H1 (cell line): ENCODE data around the gene ING5. TPM values are rescaled to one million over a fixed set of nuclear protein-coding genes. Genes with fewer than 3 reads are reported as not detected.

Experiments used
- CTCF ChIA-PET: fragments of 300-600 bp; sonication (Branson Sonifier 250); formaldehyde crosslinking; loops from one replicate; lab custom pipeline; 2021; ENCODE audit not compliant: partially characterized antibody; lab: Charles Lee
- POLR2A ChIA-PET: fragments of 300-600 bp; sonication (Branson Sonifier 250); formaldehyde crosslinking; loops from one replicate; lab custom pipeline; 2021; ENCODE audit warnings: inconsistent platforms; ENCODE audit not compliant: partially characterized antibody; lab: Charles Lee
- DNase-seq, 2 experiments: peaks; one replicate each; pipeline versions ENCODE4 v3.0.0 to v3.0.0-alpha.2; 2010 to 2022; ENCODE audit warnings: low spot score in 2 of 2, low read depth in 1 of 2, mixed read lengths in 1 of 2
- FAIRE-seq: peaks from 2 replicates; lab custom pipeline; 2011; peaks lifted over from hg19 to GRCh38; lab: Jason Lieb, UNC
- H2AFZ ChIP-seq: 2 replicates; pipeline ENCODE4 v1.8.1; 2012; ENCODE audit warnings: low read length, inconsistent platforms
- H2AK5ac ChIP-seq: 2 replicates; pipeline ENCODE4 v1.6.1; 2013; ENCODE audit warnings: low read depth, low read length
- H2BK120ac ChIP-seq: replicated peaks from 2 replicates; pipeline ENCODE3; 2013; ENCODE audit warnings: low read depth, low read length, inconsistent platforms
- H2BK12ac ChIP-seq: 2 replicates; pipeline ENCODE4 v1.6.1; 2013; ENCODE audit warnings: low read depth, low read length
- H2BK15ac ChIP-seq: 2 replicates; pipeline ENCODE4 v1.6.1; 2013; ENCODE audit warnings: low read length
- H2BK20ac ChIP-seq: 2 replicates; pipeline ENCODE4 v1.6.1; 2013; ENCODE audit warnings: low read length
- H2BK5ac ChIP-seq: 2 replicates; pipeline ENCODE4 v1.6.1; 2013; ENCODE audit warnings: low read depth, low read length
- H3K14ac ChIP-seq: 2 replicates; pipeline ENCODE4 v1.6.1; 2013; ENCODE audit warnings: inconsistent platforms; ENCODE audit not compliant: insufficient read length
- H3K18ac ChIP-seq: 2 replicates; pipeline ENCODE4 v1.6.1; 2013; ENCODE audit warnings: low read length; ENCODE audit errors: extremely low read depth
- H3K23ac ChIP-seq: 2 replicates; pipeline ENCODE4 v1.6.1; 2013; ENCODE audit warnings: inconsistent platforms; ENCODE audit not compliant: insufficient read length
- H3K23me2 ChIP-seq: 2 replicates; pipeline ENCODE4 v1.6.1; 2013; ENCODE audit warnings: low read depth, low read length
- H3K27ac ChIP-seq: 2 replicates; pipeline ENCODE4 v1.6.1; 2011; ENCODE audit warnings: low read depth, low read length, inconsistent platforms
- H3K27me3 ChIP-seq, 4 experiments: replicated peaks in 1 of 4; 1 replicate in 1 of 4; 2 replicates in 3 of 4; pipeline versions ENCODE4 v1.6.1 to v1.8.1; 2011 to 2013; ENCODE audit warnings: low read length in 3 of 4, mild to moderate bottlenecking in 3 of 4, inconsistent platforms in 2 of 4, mixed read lengths in 2 of 4, moderate library complexity in 1 of 4; ENCODE audit not compliant: control insufficient read depth in 3 of 4, insufficient read depth in 3 of 4; ENCODE audit errors: extremely low read depth in 1 of 4
- H3K36me3 ChIP-seq, 4 experiments: 2 replicates each; pipeline versions ENCODE4 v1.6.1 to v1.8.1; 2011 to 2013; ENCODE audit warnings: mild to moderate bottlenecking in 4 of 4, low read length in 3 of 4, moderate library complexity in 2 of 4, control low read depth in 1 of 4, inconsistent platforms in 1 of 4; ENCODE audit not compliant: insufficient read depth in 4 of 4, control insufficient read depth in 2 of 4
- H3K4ac ChIP-seq: replicated peaks from 2 replicates; pipeline ENCODE3; 2013; ENCODE audit warnings: low read length, low read depth, mixed read lengths, inconsistent platforms; ENCODE audit not compliant: insufficient read length
- H3K4me1 ChIP-seq, 4 experiments: replicated peaks in 1 of 4; 1 replicate in 1 of 4; 2 replicates in 3 of 4; pipeline versions ENCODE4 v1.6.1 to v1.8.1; 2011 to 2013; ENCODE audit warnings: low read length in 3 of 4, inconsistent platforms in 2 of 4, mixed read lengths in 1 of 4; ENCODE audit not compliant: insufficient read depth in 4 of 4, control insufficient read depth in 3 of 4
- H3K4me2 ChIP-seq, 2 experiments: 2 replicates each; pipeline versions ENCODE4 v1.6.1 to v1.8.1; 2011 to 2013; ENCODE audit warnings: low read depth in 2 of 2, low read length in 2 of 2, control low read depth in 1 of 2, inconsistent platforms in 1 of 2, mild to moderate bottlenecking in 1 of 2; ENCODE audit not compliant: insufficient read depth in 1 of 2
- H3K4me3 ChIP-seq, 4 experiments: fragments of 200-600, 300-600 bp in 1 of 4; sonication (generic), shearing (Covaris generic), sonication (Bioruptor Twin) in 1 of 4; 2 replicates each; pipeline versions ENCODE4 v1.5.1 to v1.8.1; 2011 to 2016; ENCODE audit warnings: low read length in 4 of 4, low read depth in 3 of 4, control low read depth in 2 of 4, inconsistent platforms in 2 of 4, mild to moderate bottlenecking in 2 of 4, mixed read lengths in 1 of 4, moderate library complexity in 1 of 4; ENCODE audit not compliant: insufficient read depth in 2 of 4; ENCODE audit errors: extremely low read depth in 1 of 4
- H3K56ac ChIP-seq: replicated peaks from 2 replicates; pipeline ENCODE3; 2013; ENCODE audit warnings: low read depth, mild to moderate bottlenecking, mixed read lengths, low read length, inconsistent platforms; ENCODE audit not compliant: insufficient read length
- H3K79me1 ChIP-seq: 2 replicates; pipeline ENCODE4 v1.6.1; 2013; ENCODE audit warnings: low read depth, low read length, control low read depth
- H3K79me2 ChIP-seq, 2 experiments: 2 replicates each; pipeline versions ENCODE4 v1.6.1 to v1.8.1; 2012 to 2013; ENCODE audit warnings: low read length in 2 of 2, mild to moderate bottlenecking in 2 of 2, inconsistent platforms in 1 of 2; ENCODE audit not compliant: insufficient read depth in 2 of 2, control insufficient read depth in 1 of 2
- H3K9ac ChIP-seq, 4 experiments: replicated peaks in 1 of 4; 1 replicate in 1 of 4; 2 replicates in 3 of 4; pipeline versions ENCODE4 v1.6.1 to v1.8.1; 2011 to 2013; ENCODE audit warnings: low read depth in 3 of 4, low read length in 3 of 4, control low read depth in 2 of 4, mild to moderate bottlenecking in 2 of 4, moderate library complexity in 2 of 4, inconsistent platforms in 1 of 4; ENCODE audit errors: extremely low read depth in 1 of 4
- H3K9me3 ChIP-seq, 2 experiments: 2 replicates each; pipeline versions ENCODE4 v1.6.1 to v1.8.1; 2012 to 2013; ENCODE audit warnings: mild to moderate bottlenecking in 2 of 2, moderate library complexity in 2 of 2, control low read depth in 1 of 2, inconsistent platforms in 1 of 2, low read depth in 1 of 2, low read length in 1 of 2, mixed read lengths in 1 of 2; ENCODE audit not compliant: insufficient read depth in 2 of 2
- H4K20me1 ChIP-seq, 2 experiments: replicated peaks in 1 of 2; 2 replicates each; pipeline versions ENCODE3 to v1.8.1; 2011 to 2013; ENCODE audit warnings: inconsistent platforms in 2 of 2, low read length in 2 of 2, mild to moderate bottlenecking in 1 of 2; ENCODE audit not compliant: insufficient read depth in 2 of 2, control insufficient read depth in 1 of 2
- H4K5ac ChIP-seq: 2 replicates; pipeline ENCODE4 v1.6.1; 2013; ENCODE audit warnings: low read length, low read depth, mixed read lengths, inconsistent platforms; ENCODE audit not compliant: insufficient read length
- H4K8ac ChIP-seq: 2 replicates; pipeline ENCODE4 v1.8.0; 2013; ENCODE audit warnings: mild to moderate bottlenecking, moderate library complexity, low read length, inconsistent platforms; ENCODE audit not compliant: insufficient read depth; ENCODE audit errors: extremely low read depth
- H4K91ac ChIP-seq: replicated peaks from 2 replicates; pipeline ENCODE3; 2013; ENCODE audit warnings: low read length, mixed read lengths, inconsistent platforms; ENCODE audit not compliant: insufficient read length
- ASH2L ChIP-seq: fragments of 200-600, 300-600 bp; sonication (generic); IDR thresholded peaks from one replicate; pipeline ENCODE4 v1.7.1; 2017; ENCODE audit warnings: low read length
- CTCF ChIP-seq, 3 experiments: IDR thresholded peaks; 1 replicate in 2 of 3; 2 replicates in 1 of 3; pipeline versions ENCODE4 v1.5.1 to v1.6.1; 2011; ENCODE audit warnings: low read length in 3 of 3, mild to moderate bottlenecking in 3 of 3, inconsistent platforms in 2 of 3, low read depth in 1 of 3, moderate library complexity in 1 of 3; ENCODE audit not compliant: insufficient read depth in 1 of 3; ENCODE audit errors: control extremely low read depth in 1 of 3
- EP300 ChIP-seq, 2 experiments: IDR thresholded peaks; 1 replicate in 1 of 2; 2 replicates in 1 of 2; pipeline ENCODE4 v1.6.1; 2011 to 2012; ENCODE audit warnings: low read depth in 2 of 2, low read length in 2 of 2, mild to moderate bottlenecking in 2 of 2, borderline replicate concordance in 1 of 2, inconsistent platforms in 1 of 2, moderate library complexity in 1 of 2
- HDAC2 ChIP-seq, 2 experiments: fragments of 300-600 bp in 1 of 2; sonication (generic) in 1 of 2; IDR thresholded peaks; 2 replicates each; pipeline ENCODE4 v1.6.1; 2011 to 2012; ENCODE audit warnings: low read depth in 2 of 2, low read length in 2 of 2, mild to moderate bottlenecking in 2 of 2, moderate library complexity in 2 of 2, borderline replicate concordance in 1 of 2, inconsistent platforms in 1 of 2
- KDM4A ChIP-seq: IDR thresholded peaks from one replicate; pipeline ENCODE4 v1.7.1; 2012; ENCODE audit warnings: low read depth, mild to moderate bottlenecking, moderate library complexity, low read length, inconsistent platforms; ENCODE audit not compliant: severe bottlenecking
- RFX5 ChIP-seq: IDR thresholded peaks from 2 replicates; pipeline ENCODE4 v1.6.1; 2011; ENCODE audit warnings: low read depth, low read length, improper control_type of control experiment, borderline replicate concordance
- SIN3A ChIP-seq, 2 experiments: IDR thresholded peaks in 1 of 2; conservative IDR thresholded peaks in 1 of 2; 2 replicates each; pipeline ENCODE4 v1.6.1; 2011 to 2012; ENCODE audit warnings: low read length in 2 of 2, improper control_type of control experiment in 1 of 2, low read depth in 1 of 2, mild to moderate bottlenecking in 1 of 2
- USF2 ChIP-seq: IDR thresholded peaks from 2 replicates; pipeline ENCODE4 v1.6.1; 2011; ENCODE audit warnings: low read length, improper control_type of control experiment
- ZNF274 ChIP-seq: IDR thresholded peaks from 2 replicates; pipeline ENCODE4 v1.7.0; 2012; ENCODE audit warnings: low read length, borderline replicate concordance; ENCODE audit errors: extremely low read depth
- WGBS, 2 experiments: shearing (Covaris generic) in 1 of 2; methylation state at CpG; one replicate each; pipeline versions ENCODE4 v1.1.6 to v1.1.7; 2013 to 2015; ENCODE audit warnings: low lambda C conversion rate in 2 of 2, mixed read lengths in 2 of 2, inconsistent platforms in 1 of 2, low coverage in 1 of 2, missing lambda C conversion rate in 1 of 2; ENCODE audit not compliant: insufficient replicate concordance in 2 of 2, insufficient coverage in 1 of 2, insufficient read length in 1 of 2; ENCODE audit errors: extremely low coverage in 1 of 2, missing lambda C conversion rate in 1 of 2; 5-methylcytosine and 5-hydroxymethylcytosine counted together
- polyA plus RNA-seq, 7 experiments: library from polyadenylated mRNA; depleted of rRNA in 3 of 7; stranded (reverse) in 5 of 7; unstranded in 2 of 7; fragments of >200 nt in 5 of 7; fragments of 200-250 nt in 2 of 7; gene quantifications; 1 replicate in 5 of 7; 2 replicates in 1 of 7; 4 replicates in 1 of 7; pipeline versions ENCODE4 v1.2.1 to v1.2.3, GENCODE V29; 2011 to 2013; ENCODE audit warnings: missing spikeins in 2 of 7, mixed read lengths in 2 of 7
- total RNA-seq: library from RNA; stranded (reverse); fragmentation: NEBNext Ultra II Directional; extraction: Animal tissue kit (Norgen Biotek cat#: 25700); gene quantifications from 2 replicates; pipeline ENCODE4 v1.2.1, GENCODE V29; 2021

The ING5 gene
- total and polyA plus RNA-seq, 2 of the 8 experiments (the other 6 are each of a cell fraction or from before 2014, with no cell fraction given) = 41.5 to 47.4 TPM

- Histone ChIP-seq H2BK12ac (no peak overlapping the region), H3K14ac (no peak overlapping the region), H3K9ac (no peak overlapping the region), H2AK5ac (no peak overlapping the region), H4K20me1 (peaks cover 13 to 20% of the 10 kb centered on the region in 2 experiments), H3K4me3 (no peak overlapping the region), H4K91ac (no peak overlapping the region), H2BK120ac (no peak overlapping the region), H3K79me2 (no peaks in the 10 kb centered on the region), H4K5ac (no peak overlapping the region), H2AFZ (no peak overlapping the region), H2BK5ac (no peak overlapping the region), H3K4me1 (no peaks in the 10 kb centered on the region), H3K27me3 (no peaks in the 10 kb centered on the region), H2BK20ac (no peak overlapping the region), H3K79me1 (no peaks in the 10 kb centered on the region), H3K23ac (no peak overlapping the region), H3K4me2 (no peak overlapping the region), H3K9me3 (no peaks in the 10 kb centered on the region), H3K36me3 (peaks cover 8 to 41% (median 28%) of the 10 kb centered on the region in 4 experiments), H3K27ac (no peak overlapping the region), H2BK15ac (no peak overlapping the region), H4K8ac (no peak overlapping the region), H3K23me2 (no peaks in the 10 kb centered on the region), H3K4ac (no peak overlapping the region), H3K18ac (no peak overlapping the region), H3K56ac (no peak overlapping the region)
- ChIA-PET POLR2A (interaction anchor here (0.8 to 2.5 kb wide), 5 partner anchors 10 to 43 kb away, joined by 3 to 8 read pairs (median 5); partner anchors contain the start of gene ING5), CTCF (interaction anchor here (0.8 to 3.2 kb wide), 15 partner anchors 10 to 220 kb away, joined by 3 to 29 read pairs (median 4); partner anchors contain the start of gene ATG4B)
- WGBS, 2 experiments = 87% methylated on average over 4 of the region's 5 CpGs; no CpG with 5 or more reads in 1 of the 2 experiments
- FAIRE-seq (no peak), DNase-seq (no peak)
- TF ChIP-seq ZNF274 (no peak), EP300 (IDR thresholded peaks at IDR 0.05; ENCODE audit: borderline replicate concordance in 1 of 2, low read depth in 2 of 2, low read length in 2 of 2) (no peak), ASH2L (no peak), USF2 (no peak), KDM4A (no peak), HDAC2 (IDR thresholded peaks at IDR 0.05; ENCODE audit: borderline replicate concordance in 1 of 2, low read depth in 2 of 2, low read length in 2 of 2) (no peak), RFX5 (no peak), SIN3A (conservative IDR thresholded peaks at IDR 0.05 in 1 of 2, IDR thresholded peaks at IDR 0.05 in 1 of 2; ENCODE audit: low read depth in 1 of 2, low read length in 2 of 2) (no peak), CTCF (IDR thresholded peaks at IDR 0.05; ENCODE audit: control extremely low read depth in 1 of 3, insufficient read depth in 1 of 3, low read depth in 1 of 3, low read length in 3 of 3) (no peak)
Observed at GRCh38 chr2:241658296-241658695, 43.5 kb upstream of the ING5 start.
